ENCODE results near the gene TTC21A. TPM values are rescaled to one million over a fixed set of nuclear protein-coding genes. Genes with fewer than 3 reads are reported as not detected.

The TTC21A gene
- total RNA-seq, 2 experiments from 2014 or later = 0.69 to 0.79 TPM

- ChIA-PET POLR2A (no interaction called here), CTCF (interaction anchor here (1.0 to 18.8 kb wide), 2 partner anchors 9 to 103 kb away, joined by 4 to 754 read pairs; no protein-coding TSS in a partner anchor)
- DNase-seq = no peak
- Mint-ChIP-seq H3K36me3 (ENCODE audit: low read depth) (no peaks in the 10 kb centered on the region), H3K9me3 (no peaks in the 10 kb centered on the region), H3K4me3 (no peak overlapping the region), H3K27ac (no peak overlapping the region), H3K4me1 (ENCODE audit: low read depth) (peaks cover 16% of the 10 kb centered on the region), H3K27me3 (no peaks in the 10 kb centered on the region)
- ATAC-seq = no peak
- TF ChIP-seq, protein P1, sequence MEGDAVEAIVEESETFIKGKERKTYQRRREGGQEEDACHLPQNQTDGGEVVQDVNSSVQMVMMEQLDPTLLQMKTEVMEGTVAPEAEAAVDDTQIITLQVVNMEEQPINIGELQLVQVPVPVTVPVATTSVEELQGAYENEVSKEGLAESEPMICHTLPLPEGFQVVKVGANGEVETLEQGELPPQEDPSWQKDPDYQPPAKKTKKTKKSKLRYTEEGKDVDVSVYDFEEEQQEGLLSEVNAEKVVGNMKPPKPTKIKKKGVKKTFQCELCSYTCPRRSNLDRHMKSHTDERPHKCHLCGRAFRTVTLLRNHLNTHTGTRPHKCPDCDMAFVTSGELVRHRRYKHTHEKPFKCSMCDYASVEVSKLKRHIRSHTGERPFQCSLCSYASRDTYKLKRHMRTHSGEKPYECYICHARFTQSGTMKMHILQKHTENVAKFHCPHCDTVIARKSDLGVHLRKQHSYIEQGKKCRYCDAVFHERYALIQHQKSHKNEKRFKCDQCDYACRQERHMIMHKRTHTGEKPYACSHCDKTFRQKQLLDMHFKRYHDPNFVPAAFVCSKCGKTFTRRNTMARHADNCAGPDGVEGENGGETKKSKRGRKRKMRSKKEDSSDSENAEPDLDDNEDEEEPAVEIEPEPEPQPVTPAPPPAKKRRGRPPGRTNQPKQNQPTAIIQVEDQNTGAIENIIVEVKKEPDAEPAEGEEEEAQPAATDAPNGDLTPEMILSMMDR (IDR thresholded peaks at IDR 0.05) = no peak
- intact Hi-C loops (cut with micrococcal nuclease) = no loop called here
Observed at GRCh38 chr3:39186692-39187151, 79.2 kb downstream of the TTC21A start.

DNA sequence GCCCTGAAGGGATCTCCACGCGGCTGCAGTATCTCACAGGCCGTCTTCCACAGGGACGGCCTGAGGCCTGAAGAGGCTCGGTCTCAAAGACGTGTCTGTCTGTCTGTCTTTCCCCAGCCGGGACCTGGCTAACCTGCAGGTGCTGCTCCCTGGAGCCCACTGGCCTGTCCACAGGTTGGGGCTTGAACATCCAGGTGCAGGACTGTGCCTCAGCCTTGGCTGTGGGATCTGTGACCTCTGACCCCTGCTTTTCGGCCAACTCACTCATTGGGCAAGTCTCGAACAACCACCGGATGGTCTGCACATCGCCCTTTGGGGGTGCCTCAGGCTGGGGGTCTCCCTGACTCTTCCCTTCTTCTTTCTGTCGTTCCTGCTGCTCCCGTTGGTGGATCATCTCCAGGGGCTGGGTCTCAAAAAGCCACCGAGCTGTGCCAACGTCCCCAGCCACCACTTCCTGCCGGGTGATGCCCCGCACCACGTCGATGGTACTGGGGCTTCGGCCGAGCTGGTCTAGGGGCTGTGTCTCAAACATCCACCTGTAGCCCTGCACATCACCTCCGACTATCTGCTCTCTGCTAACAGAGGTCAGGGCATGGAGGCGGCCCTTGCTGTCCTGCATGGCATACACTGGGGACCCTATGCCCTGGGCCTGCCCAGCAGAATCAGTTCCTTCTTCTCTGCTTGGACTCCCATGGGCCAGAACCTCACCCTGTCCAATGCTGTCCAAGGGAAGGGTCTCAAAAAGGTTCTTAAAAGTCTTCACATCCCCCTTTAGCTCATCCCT is 80.1 kb downstream of the TTC21A start:
- ChIA-PET POLR2A (no interaction called here), CTCF (interaction anchor here (1.0 to 18.8 kb wide), 4 partner anchors 9 to 105 kb away, joined by 3 to 754 read pairs (median 18); no protein-coding TSS in a partner anchor)
- Mint-ChIP-seq H3K4me1 (ENCODE audit: low read depth) (peaks cover 21% of the 10 kb centered on the region), H3K27me3 (no peaks in the 10 kb centered on the region), H3K27ac (no peak overlapping the region), H3K36me3 (ENCODE audit: low read depth) (no peaks in the 10 kb centered on the region), H3K9me3 (no peaks in the 10 kb centered on the region), H3K4me3 (no peak overlapping the region)
- DNase-seq (no peak), ATAC-seq (no peak)
- intact Hi-C loops (cut with micrococcal nuclease) = no loop called here
- TF ChIP-seq, protein P1 (IDR thresholded peaks at IDR 0.05) = no peak

Small RNA genes lying within 50 kb of the gene (microRNA-seq; reads per million reads assigned to microRNA genes)
- gene MIR6822 (ENCODE audit: borderline microRNAs expressed, borderline replicate concordance) = not detected

Other genes with a start within 250 kb of the TTC21A start
- gene SCN11A, start 55.7 kb upstream of the TTC21A start, total RNA-seq = not detected
- 10 to 100 TPM; 33.2 to 34.7 TPM for gene WDR48, start 55.7 kb upstream of the TTC21A start, total RNA-seq
- 10 to 100 TPM; 16.2 to 18.3 TPM for gene GORASP1, start 53 bp upstream of the TTC21A start, total RNA-seq
- gene CSRNP1, start 45.9 kb downstream of the TTC21A start, total RNA-seq = 10 to 100 TPM; 88.0 to 88.3 TPM
- gene XIRP1, start 84.9 kb downstream of the TTC21A start, total RNA-seq = 1 to 10 TPM; 2.5 TPM
- gene CX3CR1, start 172.4 kb downstream of the TTC21A start, total RNA-seq = under 1 TPM; 0.34 to 0.88 TPM
- under 1 TPM; 0.34 to 0.56 TPM for gene CCR8, start 222.0 kb downstream of the TTC21A start, total RNA-seq

Measured in activated CD8-positive, alpha-beta T cell treated with anti-CD3 and anti-CD28 coated beads for 36 hours (primary cell).